Transverse colon (tissue), 4 donors: ENCODE results near the gene STK17A.

Experiments used
- POLR2A ChIP-seq: fragments of 450-650 bp; IDR thresholded peaks from one replicate; pipeline ENCODE4 v1.6.1; 2016; ENCODE audit warnings: antibody characterized with exemption, mild to moderate bottlenecking, moderate library complexity
- POLR2AphosphoS5 ChIP-seq, 3 donors: sonication (generic); formaldehyde crosslinking; IDR thresholded peaks; one replicate each; pipeline ENCODE4 v1.6.1; 2016; ENCODE audit warnings: antibody characterized with exemption in 3 of 3
- TF ChIP-seq, protein P1 (sequence below), 5 experiments: fragments of 200-600 bp in 3 of 5; fragments of 450-650 bp in 2 of 5; sonication (generic) in 3 of 5; IDR thresholded peaks; 1 replicate in 2 of 5; 2 replicates in 3 of 5; pipeline ENCODE4 v1.5.1; 2016 to 2017; ENCODE audit warnings: antibody characterized with exemption in 5 of 5, inconsistent platforms in 3 of 5, mild to moderate bottlenecking in 2 of 5, moderate library complexity in 1 of 5

DNA sequence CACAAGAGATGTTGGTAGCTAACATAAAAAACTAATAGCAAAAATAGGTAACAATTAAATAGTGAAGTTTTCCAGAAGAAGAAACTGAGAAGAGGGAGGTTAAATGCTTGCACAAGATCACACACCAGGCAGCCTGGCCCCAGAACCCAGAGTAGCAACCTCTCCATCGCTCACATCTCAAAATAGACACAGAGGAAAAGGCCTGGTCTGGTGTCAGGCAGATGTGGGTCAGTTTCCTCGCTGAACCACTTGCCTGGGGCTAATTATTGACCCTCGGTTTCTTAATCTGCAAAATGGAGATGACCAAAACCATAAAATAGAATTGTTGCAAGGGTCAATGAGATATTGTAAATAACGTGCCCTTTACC is 44.5 kb upstream of the STK17A start:
- TF ChIP-seq, protein P1, sequence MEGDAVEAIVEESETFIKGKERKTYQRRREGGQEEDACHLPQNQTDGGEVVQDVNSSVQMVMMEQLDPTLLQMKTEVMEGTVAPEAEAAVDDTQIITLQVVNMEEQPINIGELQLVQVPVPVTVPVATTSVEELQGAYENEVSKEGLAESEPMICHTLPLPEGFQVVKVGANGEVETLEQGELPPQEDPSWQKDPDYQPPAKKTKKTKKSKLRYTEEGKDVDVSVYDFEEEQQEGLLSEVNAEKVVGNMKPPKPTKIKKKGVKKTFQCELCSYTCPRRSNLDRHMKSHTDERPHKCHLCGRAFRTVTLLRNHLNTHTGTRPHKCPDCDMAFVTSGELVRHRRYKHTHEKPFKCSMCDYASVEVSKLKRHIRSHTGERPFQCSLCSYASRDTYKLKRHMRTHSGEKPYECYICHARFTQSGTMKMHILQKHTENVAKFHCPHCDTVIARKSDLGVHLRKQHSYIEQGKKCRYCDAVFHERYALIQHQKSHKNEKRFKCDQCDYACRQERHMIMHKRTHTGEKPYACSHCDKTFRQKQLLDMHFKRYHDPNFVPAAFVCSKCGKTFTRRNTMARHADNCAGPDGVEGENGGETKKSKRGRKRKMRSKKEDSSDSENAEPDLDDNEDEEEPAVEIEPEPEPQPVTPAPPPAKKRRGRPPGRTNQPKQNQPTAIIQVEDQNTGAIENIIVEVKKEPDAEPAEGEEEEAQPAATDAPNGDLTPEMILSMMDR (IDR thresholded peaks at IDR 0.05) = no peak
- no peak for TF ChIP-seq POLR2AphosphoS5 (IDR thresholded peaks at IDR 0.05)
- no peak for TF ChIP-seq POLR2A
